Hematopoietic multipotent progenitor cell treated with erythropoietin and hydrocortisone succinate and interleukin-3 and kit ligand, for 15 days (in vitro differentiated cells): Measurements from ENCODE around the gene TOR1B.

Experiments
- DNase-seq: peaks from one replicate; pipeline ENCODE4 v3.0.0-alpha.2; 2015; ENCODE audit warnings: low spot score

TOR1B gene

DNA sequence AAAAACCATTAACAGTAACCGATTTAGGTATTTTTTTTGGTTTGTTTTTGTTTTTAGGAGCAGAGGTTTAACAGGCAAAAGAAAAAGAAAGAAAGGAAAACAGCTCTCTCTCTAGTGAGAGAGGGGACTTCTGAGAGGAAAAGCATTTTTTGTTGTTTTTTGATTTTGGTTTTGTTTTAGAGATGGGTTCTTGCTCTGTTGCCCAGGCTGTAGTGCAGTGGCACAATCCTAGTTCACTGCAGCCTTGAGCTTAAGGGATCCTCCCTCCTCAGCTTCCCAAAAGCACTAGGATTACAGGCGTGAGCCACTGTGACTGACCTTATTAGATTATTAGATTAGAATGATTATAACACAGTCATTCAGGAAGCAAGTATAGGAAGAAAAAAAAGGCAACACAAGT lies 42.4 kb downstream of the TOR1B start:
- no peak for DNase-seq

DNA sequence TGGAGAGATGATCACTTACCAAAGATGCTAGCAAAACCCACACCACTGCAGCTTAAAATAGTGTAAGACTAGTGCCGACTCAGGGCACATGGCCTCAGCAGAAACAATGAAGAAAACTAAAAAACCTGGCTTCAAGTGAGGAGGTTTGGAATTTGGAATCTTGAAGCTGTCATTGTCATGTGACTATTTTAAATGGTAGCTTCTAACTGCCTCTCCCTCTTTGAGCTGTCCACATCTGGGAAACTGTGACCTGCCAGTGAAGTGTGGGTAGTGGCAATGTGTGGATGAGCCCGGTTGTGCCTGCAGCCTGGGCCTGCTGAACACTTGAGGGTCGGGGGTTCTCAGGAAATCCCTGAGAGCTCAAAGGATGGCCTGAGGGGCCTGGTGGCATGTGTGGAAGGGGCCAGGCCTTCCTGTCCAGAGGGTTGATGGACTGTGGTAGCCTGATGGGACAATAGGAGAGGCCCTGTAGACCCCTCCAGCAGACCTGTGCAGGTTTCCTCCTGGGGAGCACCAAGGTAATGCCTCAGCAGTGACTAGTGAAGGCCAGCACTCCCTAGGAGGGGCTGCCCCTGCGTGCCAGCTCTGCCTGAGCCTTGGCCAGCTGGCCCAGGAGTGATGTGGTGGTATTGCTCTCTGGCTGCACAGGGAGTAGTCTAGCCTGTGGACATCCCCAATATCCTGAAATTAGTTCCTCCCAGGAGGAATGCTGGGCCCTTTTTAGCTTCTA lies 45.9 kb downstream of the TOR1B start:
- DNase-seq = no peak

DNA sequence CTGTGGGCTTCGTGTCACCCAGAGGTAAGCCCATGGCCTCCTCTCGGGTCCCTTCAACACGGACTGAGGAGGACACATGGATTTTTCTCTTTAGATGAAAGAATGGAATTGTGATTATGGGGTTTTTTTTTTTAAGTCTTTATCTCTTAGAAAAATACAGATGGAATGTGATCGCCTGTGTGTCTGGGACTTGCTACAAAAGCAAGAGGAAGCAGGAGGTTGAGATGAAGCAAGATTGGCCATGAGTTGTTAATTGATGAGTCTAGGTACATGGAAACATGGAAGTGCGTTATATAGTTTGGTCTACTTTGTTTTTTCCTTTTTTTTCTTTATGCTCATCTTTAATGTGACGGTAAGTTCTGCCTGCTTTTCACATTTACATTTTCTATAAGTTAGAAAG lies 46.9 kb downstream of the TOR1B start:
- DNase-seq = no peak

DNA sequence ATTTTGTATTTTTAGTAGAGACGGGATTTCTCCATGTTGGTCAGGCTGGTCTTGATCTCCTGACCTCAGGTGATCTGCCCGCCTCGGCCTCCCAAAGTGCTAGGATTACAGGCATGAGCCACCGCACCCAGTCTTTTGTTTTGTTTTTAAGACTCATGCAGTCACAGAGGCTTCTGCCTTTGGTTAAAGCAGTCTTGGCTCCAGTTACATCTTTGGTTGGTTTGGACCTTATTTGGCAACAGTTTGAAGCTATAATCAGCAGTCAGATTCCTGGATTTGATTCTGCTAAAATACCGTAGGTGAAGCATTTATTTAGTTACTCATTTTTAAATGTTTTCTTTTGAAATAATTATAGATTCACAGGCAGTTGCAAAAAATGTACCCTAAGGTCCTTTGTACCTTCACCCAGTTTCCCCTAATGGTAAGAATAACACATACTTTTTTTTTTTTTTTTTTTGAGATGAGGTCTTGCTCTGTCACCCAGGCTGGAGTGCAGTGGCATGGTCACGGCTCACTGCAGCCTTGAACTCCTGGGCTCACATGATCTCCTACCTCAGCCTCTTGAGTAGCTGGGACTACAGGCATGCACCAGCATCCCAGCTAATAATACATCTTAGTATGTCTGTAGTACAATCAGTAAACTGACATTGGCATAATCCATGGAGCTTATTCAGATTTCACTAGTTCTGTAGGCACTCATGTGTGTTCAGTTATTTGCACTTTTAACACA lies 48.0 kb downstream of the TOR1B start:
- DNase-seq = no peak

DNA sequence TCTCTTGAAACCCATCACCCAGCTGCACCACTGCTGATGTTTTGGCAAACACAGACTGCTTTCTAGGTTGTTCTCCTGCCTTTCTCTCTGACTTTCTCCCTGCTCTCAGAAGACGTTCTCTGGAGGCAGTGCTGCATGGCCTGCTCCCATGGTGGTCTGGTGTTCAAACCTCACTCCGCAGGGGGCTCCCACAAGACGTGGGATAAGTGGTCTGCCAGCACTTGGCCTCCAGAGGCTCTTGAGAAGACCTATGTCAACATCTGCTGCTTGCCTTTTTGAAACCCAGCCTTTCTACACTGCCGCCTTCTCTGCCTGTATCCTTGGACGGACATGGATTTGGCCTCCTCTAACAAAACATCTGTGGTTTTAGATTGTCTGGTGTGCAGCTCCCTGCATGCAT lies 48.8 kb downstream of the TOR1B start:
- no peak for DNase-seq

DNA sequence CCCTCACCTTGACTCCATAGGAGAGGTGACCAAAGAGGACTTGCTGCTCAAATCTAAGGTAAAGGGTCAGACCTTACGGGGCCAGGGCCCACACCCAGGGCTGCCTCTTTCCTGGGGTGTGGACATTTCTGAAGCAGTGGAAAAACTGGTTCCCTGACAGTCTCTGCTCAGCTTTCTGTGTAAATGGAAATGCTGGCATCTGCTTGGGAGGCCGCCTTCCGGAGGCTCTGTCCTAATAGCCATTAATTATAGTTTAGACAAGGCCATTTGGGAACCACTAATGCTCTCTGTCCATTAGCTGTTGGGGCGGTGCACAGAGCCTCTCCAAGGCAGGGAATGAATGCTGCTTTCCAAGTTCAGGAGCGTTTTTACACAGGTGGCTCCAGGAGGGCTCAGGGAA lies 49.6 kb downstream of the TOR1B start:
- DNase-seq = no peak

DNA sequence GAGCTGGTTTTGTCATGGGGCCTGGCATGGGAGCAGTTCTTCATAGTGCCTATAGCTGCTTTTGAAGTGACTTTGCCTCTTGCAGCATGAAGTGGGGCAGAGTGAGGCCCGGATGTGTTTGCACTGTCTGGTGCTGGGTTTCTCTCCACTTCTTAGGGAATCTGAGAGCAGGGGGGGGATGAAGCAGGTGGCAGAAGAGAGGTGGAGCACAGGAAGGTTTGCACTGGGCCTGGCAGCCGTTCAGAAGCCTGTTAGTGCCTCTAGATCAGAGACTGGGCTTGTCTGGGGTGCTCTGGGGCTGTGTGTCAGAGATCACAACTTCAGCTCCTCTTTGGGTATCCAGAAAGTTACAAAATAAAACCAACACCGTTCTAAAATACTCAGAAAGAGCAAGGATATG lies 50.6 kb downstream of the TOR1B start:
- DNase-seq = no peak

DNA sequence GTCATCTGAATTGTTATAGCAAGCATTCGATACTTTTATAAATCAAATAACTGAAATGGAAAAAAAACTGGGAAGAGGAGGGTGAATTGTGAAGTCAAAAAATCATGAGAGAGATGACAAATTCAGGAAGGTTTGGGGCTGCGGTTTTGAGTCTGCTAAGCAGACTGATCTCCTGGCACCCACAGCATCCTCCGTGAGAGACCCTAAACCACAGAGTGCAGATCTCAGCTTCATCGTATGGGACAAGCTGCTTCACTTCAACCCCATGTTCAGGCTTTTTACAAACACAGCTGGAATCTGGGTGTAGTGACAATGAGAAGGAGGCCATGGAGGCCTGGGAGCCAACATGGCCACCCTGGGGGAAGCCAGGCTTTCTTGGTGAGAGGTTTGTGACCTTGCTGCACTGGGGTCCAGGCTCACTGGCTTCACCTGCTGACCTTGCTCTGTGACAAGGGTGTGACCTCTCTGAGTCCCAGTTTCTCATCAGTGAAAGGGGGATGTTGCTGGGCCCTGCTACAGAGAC lies 51.7 kb downstream of the TOR1B start:
- no peak for DNase-seq

DNA sequence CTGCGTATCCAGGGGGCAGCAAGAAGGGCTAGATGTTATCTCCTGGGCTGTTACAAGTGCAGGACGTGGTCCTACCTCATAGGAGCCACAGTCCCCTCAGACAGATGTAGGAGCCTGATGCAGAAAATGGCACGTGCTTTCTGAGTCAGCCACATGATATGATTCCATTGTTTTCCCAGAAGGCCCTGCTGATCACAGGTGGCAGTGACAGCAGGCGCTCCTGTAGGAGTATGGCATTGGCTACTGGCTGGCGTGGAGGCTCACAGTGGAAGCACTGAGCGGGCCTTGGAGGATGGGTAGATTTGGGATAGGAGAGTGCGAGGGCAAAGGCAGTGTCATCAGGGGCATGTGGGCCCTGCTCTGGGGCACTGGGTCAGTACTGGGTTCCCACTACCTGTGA lies 54.2 kb downstream of the TOR1B start:
- no peak for DNase-seq

DNA sequence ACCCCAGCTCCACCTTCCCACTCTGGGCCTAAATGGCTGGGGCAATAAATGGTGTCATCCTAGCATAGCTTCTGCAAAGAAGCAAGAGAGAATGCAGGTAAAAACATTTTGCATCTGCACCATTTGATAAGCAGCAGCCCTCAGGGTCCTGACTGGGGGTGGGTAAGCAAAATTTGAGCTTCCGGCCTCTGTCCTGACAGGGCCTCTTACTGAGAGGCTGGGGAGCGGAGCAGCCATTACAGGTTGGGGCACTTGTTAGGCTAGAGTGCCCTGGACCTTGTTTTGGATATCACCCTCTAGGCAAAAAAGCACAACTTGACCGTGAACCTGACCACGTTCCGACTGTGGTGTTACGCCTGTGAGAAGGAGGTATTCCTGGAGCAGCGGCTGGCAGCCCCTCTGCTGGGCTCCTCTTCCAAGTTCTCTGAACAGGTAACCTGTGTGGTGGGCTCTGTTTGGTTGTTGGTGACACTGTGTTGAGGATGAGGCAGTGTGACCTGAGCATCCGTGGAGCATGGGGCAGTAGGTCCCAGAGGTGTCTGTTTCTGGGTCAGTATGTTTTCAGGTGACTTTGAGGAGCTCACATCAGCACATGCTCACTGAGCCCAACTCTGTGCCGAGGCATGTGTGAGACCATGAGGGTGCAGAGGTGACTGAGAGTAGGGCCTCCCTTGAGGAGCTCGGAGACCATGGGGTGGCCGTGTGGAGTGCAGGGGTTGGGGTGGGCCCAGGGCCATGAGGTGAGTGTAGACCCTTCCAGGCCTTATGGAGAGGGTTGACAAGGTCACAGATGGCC lies 55.4 kb downstream of the TOR1B start:
- no peak for DNase-seq
